Cardiac muscle cell (in vitro differentiated cells and primary cell): ENCODE data around the gene ADAMTSL1. TPM values are rescaled to one million over a fixed set of nuclear protein-coding genes. Genes with fewer than 3 reads are reported as not detected.

Experiments used
- DNase-seq, 2 donors: peaks; one replicate each; pipeline versions ENCODE4 v3.0.0 to v3.0.0-alpha.2; 2010 to 2017; ENCODE audit warnings: low read depth in 1 of 2, low spot score in 1 of 2
- H3K27ac ChIP-seq: fragments of 200-600 bp; sonication (generic); 2 replicates; pipeline ENCODE4 v1.5.1; 2016
- H3K27me3 ChIP-seq: fragments of 200-600 bp; sonication (generic); 2 replicates; pipeline ENCODE4 v1.6.0; 2016; ENCODE audit warnings: control low read depth
- H3K36me3 ChIP-seq: fragments of 200-600 bp; sonication (generic); 2 replicates; pipeline ENCODE4 v1.5.1; 2016; ENCODE audit warnings: control low read depth
- H3K4me1 ChIP-seq: fragments of 200-600 bp; sonication (generic); 2 replicates; pipeline ENCODE4 v1.8.1; 2017; ENCODE audit warnings: low read depth, mild to moderate bottlenecking, mixed run types
- H3K4me3 ChIP-seq: fragments of 200-600 bp; sonication (generic); 2 replicates; pipeline ENCODE4 v1.5.1; 2016; ENCODE audit warnings: mild to moderate bottlenecking
- H3K9me3 ChIP-seq: fragments of 200-600 bp; sonication (generic); 2 replicates; pipeline ENCODE4 v1.5.1; 2017; ENCODE audit warnings: low read depth, mild to moderate bottlenecking, control low read depth
- polyA plus RNA-seq: library from polyadenylated mRNA; unstranded; fragments of >200 nt; fragmentation: Nextera tagmentation; extraction: Ambion mirVana; gene quantifications from 2 replicates; pipeline ENCODE4 v1.2.1, GENCODE V29; 2016
- total RNA-seq: library from RNA; depleted of rRNA; stranded (reverse); fragments of >200 nt; gene quantifications from 2 replicates; pipeline ENCODE4 v1.2.3, GENCODE V29; 2016
- TF ChIP-seq, protein P1 (sequence below): IDR thresholded peaks from 2 replicates; pipeline ENCODE4 v1.5.1; 2012; ENCODE audit warnings: low read depth, mild to moderate bottlenecking, low read length

The ADAMTSL1 gene
- total and polyA plus RNA-seq, 2 experiments from 2014 or later, result 12.6 to 63.0 TPM

- TF ChIP-seq, protein P1, sequence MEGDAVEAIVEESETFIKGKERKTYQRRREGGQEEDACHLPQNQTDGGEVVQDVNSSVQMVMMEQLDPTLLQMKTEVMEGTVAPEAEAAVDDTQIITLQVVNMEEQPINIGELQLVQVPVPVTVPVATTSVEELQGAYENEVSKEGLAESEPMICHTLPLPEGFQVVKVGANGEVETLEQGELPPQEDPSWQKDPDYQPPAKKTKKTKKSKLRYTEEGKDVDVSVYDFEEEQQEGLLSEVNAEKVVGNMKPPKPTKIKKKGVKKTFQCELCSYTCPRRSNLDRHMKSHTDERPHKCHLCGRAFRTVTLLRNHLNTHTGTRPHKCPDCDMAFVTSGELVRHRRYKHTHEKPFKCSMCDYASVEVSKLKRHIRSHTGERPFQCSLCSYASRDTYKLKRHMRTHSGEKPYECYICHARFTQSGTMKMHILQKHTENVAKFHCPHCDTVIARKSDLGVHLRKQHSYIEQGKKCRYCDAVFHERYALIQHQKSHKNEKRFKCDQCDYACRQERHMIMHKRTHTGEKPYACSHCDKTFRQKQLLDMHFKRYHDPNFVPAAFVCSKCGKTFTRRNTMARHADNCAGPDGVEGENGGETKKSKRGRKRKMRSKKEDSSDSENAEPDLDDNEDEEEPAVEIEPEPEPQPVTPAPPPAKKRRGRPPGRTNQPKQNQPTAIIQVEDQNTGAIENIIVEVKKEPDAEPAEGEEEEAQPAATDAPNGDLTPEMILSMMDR, result no peak
- Histone ChIP-seq H3K4me1 (peaks cover 18% of the 10 kb centered on the region), H3K9me3 (no peaks in the 10 kb centered on the region), H3K36me3 (no peaks in the 10 kb centered on the region), H3K27me3 (no peaks in the 10 kb centered on the region), H3K27ac (no peak overlapping the region), H3K4me3 (no peak overlapping the region)
- DNase-seq, result no peak
Measured at GRCh38 chr9:18749711-18750110, 275.8 kb downstream of the ADAMTSL1 start.

GRCh38 chr9:18753904-18754303 lies 280.0 kb downstream of the ADAMTSL1 start:
- no peak for DNase-seq
- Histone ChIP-seq H3K4me1 (peaks cover 18% of the 10 kb centered on the region), H3K27ac (no peak overlapping the region), H3K9me3 (no peaks in the 10 kb centered on the region), H3K36me3 (no peaks in the 10 kb centered on the region), H3K27me3 (no peaks in the 10 kb centered on the region), H3K4me3 (no peak overlapping the region)
- TF ChIP-seq, protein P1, result no peak

DNA sequence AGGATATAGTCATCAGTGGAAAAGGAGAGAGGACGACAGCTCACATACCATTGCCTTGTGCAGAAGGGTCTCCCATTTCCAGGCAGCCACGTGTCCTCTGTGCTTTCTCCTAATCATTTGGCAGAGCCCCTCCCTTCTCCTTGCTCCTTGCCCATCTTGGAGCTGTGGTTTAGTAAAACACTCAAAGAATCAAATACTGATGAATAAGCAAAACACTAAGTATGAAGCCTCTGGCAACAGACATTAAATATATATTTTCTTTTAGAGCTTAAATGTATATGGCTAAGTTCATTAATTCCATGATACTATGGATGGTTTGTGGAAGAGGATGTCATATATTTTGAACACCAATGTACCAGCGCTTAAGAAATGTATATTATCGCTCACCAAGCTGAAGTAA lies 280.6 kb downstream of the ADAMTSL1 start:
- no peak for DNase-seq
- no peaks in the 10 kb centered on the region for H3K36me3 ChIP-seq

DNA sequence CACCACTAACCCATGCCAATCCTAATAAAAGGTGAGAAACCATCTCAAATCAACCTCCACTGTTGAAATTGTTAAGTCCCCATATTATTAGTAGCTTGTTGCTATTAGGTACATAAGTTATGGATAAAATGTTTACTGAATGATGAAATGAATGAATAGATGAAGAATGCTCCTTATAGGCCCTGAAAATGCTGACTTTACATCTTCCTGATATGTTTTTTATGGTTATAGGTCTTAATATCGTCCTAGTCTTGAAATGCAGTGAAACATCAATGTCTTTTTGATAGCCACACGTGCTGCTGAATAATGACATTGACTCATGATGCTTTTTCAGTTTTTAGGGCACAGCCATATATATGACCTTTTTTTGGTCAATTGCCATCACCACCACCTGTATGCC lies 281.3 kb downstream of the ADAMTSL1 start:
- Histone ChIP-seq H3K4me3 (no peak overlapping the region), H3K27me3 (no peaks in the 10 kb centered on the region), H3K36me3 (no peaks in the 10 kb centered on the region), H3K9me3 (no peaks in the 10 kb centered on the region), H3K4me1 (peaks cover 11% of the 10 kb centered on the region), H3K27ac (no peak overlapping the region)
- no peak for DNase-seq
- TF ChIP-seq, protein P1, result no peak

More for the DNA sequence above, 280.6 kb downstream of the ADAMTSL1 start:
- Histone ChIP-seq H3K27me3 (no peaks in the 10 kb centered on the region), H3K4me1 (peaks cover 13% of the 10 kb centered on the region), H3K27ac (no peak overlapping the region), H3K9me3 (no peaks in the 10 kb centered on the region), H3K4me3 (no peak overlapping the region)
- TF ChIP-seq, protein P1, result no peak

- Histone ChIP-seq H3K36me3 (no peaks in the 10 kb centered on the region), H3K9me3 (no peaks in the 10 kb centered on the region), H3K4me3 (no peak overlapping the region), H3K27me3 (no peaks in the 10 kb centered on the region), H3K4me1 (peaks cover 11% of the 10 kb centered on the region), H3K27ac (no peak overlapping the region)
- TF ChIP-seq, protein P1, result no peak
- DNase-seq, result peak in 1 of 2 donors; percentile 6
Measured at GRCh38 chr9:18756712-18757125, 282.8 kb downstream of the ADAMTSL1 start.

DNA sequence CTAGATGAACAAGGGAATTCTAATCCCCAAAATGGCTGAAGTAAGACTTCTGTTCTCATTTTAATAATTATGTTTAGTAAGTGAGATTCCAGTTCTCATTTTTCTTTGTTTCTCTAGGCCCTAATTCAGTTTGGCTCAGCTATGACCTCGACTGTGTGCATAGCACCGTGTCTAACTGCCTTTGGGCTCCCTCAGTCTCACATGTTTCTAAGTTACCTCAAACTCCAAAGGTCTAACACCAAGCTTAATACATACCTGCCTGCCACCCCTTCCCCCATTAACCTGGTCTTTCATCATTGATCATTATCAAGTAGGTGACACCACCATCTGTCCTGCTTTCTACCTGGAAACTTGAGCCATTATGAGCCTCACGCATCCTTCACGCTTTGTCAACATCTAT lies 285.9 kb downstream of the ADAMTSL1 start:
- no peak for DNase-seq

More for the DNA sequence above, 285.9 kb downstream of the ADAMTSL1 start:
- Histone ChIP-seq H3K9me3 (no peaks in the 10 kb centered on the region), H3K27me3 (no peaks in the 10 kb centered on the region), H3K36me3 (no peaks in the 10 kb centered on the region), H3K4me1 (no peaks in the 10 kb centered on the region), H3K4me3 (no peak overlapping the region), H3K27ac (no peak overlapping the region)
- TF ChIP-seq, protein P1, result no peak
